ENCODE results near the gene ACTN4. TPM values are rescaled to one million over a fixed set of nuclear protein-coding genes. Genes with fewer than 3 reads are reported as not detected.

The ACTN4 gene
- total and polyA plus RNA-seq, 2 experiments from 2014 or later = 68.9 to 427 TPM

GRCh38 chr19:38661996-38662395 lies 14.5 kb downstream of the ACTN4 start:
- TF ChIP-seq EZH2phosphoT487 (IDR thresholded peaks at IDR 0.05; ENCODE audit: unreplicated experiment) = no peak
- no peak for TF ChIP-seq JUNB (IDR thresholded peaks at IDR 0.05; ENCODE audit: unreplicated experiment)
- TF ChIP-seq EZH2 (IDR thresholded peaks at IDR 0.05; ENCODE audit: low read depth, unreplicated experiment) = no peak
- TF ChIP-seq CREB1 (CRISPR knock-in tag; IDR thresholded peaks at IDR 0.05; ENCODE audit: low read depth) = no peak
- no peak for TF ChIP-seq REST (IDR thresholded peaks at IDR 0.05; ENCODE audit: unreplicated experiment)
- TF ChIP-seq CTCF (conservative IDR thresholded peaks at IDR 0.05; ENCODE audit: low read depth in 2 of 2) = no peak
- no peak for TF ChIP-seq ETS1 (IDR thresholded peaks at IDR 0.05)
- TF ChIP-seq POLR2AphosphoS5 (IDR thresholded peaks at IDR 0.05; ENCODE audit: low read depth) = no peak
- TF ChIP-seq STAT1 (IDR thresholded peaks at IDR 0.05; ENCODE audit: unreplicated experiment) = no peak
- TF ChIP-seq ZNF462 (CRISPR knock-in tag; IDR thresholded peaks at IDR 0.05) = no peak
- no peak for TF ChIP-seq NANOG (IDR thresholded peaks at IDR 0.05; ENCODE audit: borderline replicate concordance)
- Histone ChIP-seq H3K79me2 (replicated peaks; ENCODE audit: insufficient read depth) (peaks cover 92% of the 10 kb centered on the region), H3K4me3 (no peak overlapping the region), H4K20me1 (replicated peaks; ENCODE audit: insufficient read depth) (peaks cover 39% of the 10 kb centered on the region), H3K27ac (ENCODE audit: low read depth) (peak overlapping the region; percentile 99; the same call in 1 of the 2 replicates), H3K36me3 (ENCODE audit: insufficient read depth) (no peaks in the 10 kb centered on the region), H2AFZ (no peak overlapping the region), H3K9me2 (ENCODE audit: insufficient read depth) (no peaks in the 10 kb centered on the region), H3K27me3 (ENCODE audit: insufficient read depth) (no peaks in the 10 kb centered on the region), H3F3A (replicated peaks; ENCODE audit: low read depth) (peaks cover 17% of the 10 kb centered on the region), H3K4me1 (ENCODE audit: insufficient read depth) (peaks cover 88% of the 10 kb centered on the region), H3K4me2 (peak overlapping the region; percentile 72)
- peaks cover 24% of the 10 kb centered on the region for H3K27me3 Mint-ChIP-seq (ENCODE audit: insufficient read depth, low read depth, poor library complexity)
- H3K27ac Mint-ChIP-seq = peak overlapping the region; percentile 83
- no peaks in the 10 kb centered on the region for H3K9me3 Mint-ChIP-seq
- peak overlapping the region; percentile 36 for H3K4me3 Mint-ChIP-seq
- peaks cover 93% of the 10 kb centered on the region for H3K4me1 Mint-ChIP-seq
- no peak for ATAC-seq
- DNase-seq (ENCODE audit: low spot score) = no peak
- H3K36me3 Mint-ChIP-seq (ENCODE audit: low read depth) = peaks cover 24% of the 10 kb centered on the region

Measured in GM23338 (cell line).